Calu3 (cell line): Measurements from ENCODE around the gene FXYD6. TPM values are rescaled to one million over a fixed set of nuclear protein-coding genes. Genes with fewer than 3 reads are reported as not detected.
A peak's percentile ranks its signal among the peaks of the same experiment; 100 is the strongest.

ENCODE experiments used
- BruUV-seq: library from RNA; stranded (reverse); fragments of 400-500 nt; replicated peaks from 2 replicates; lab custom pipeline; 2021; lab: Mats Ljungman, UMichigan
- CTCF ChIA-PET: fragments of 300-600 bp; sonication (Branson Sonifier 250); formaldehyde crosslinking; loops from one replicate; lab custom pipeline; 2022; ENCODE audit warnings: antibody characterized with exemption; lab: Charles Lee
- DNase-seq: peaks from one replicate; pipeline ENCODE4 v3.0.0; 2022
- H3K27ac Mint-ChIP-seq: one replicate; pipeline ENCODE4 v1.8.0; 2022; ENCODE audit warnings: mixed read lengths; ENCODE audit not compliant: unreplicated experiment
- H3K27me3 Mint-ChIP-seq: one replicate; pipeline ENCODE4 v1.8.0; 2022; ENCODE audit warnings: mixed read lengths; ENCODE audit not compliant: unreplicated experiment
- H3K36me3 Mint-ChIP-seq: one replicate; pipeline ENCODE4 v1.8.0; 2022; ENCODE audit warnings: mild to moderate bottlenecking, moderate library complexity, mixed read lengths; ENCODE audit not compliant: insufficient read depth, unreplicated experiment
- H3K4me1 Mint-ChIP-seq: one replicate; pipeline ENCODE4 v1.8.0; 2022; ENCODE audit warnings: mild to moderate bottlenecking, low read depth, mixed read lengths; ENCODE audit not compliant: unreplicated experiment
- H3K4me3 Mint-ChIP-seq: one replicate; pipeline ENCODE4 v1.8.0; 2022; ENCODE audit warnings: mild to moderate bottlenecking, low read depth, moderate library complexity, mixed read lengths; ENCODE audit not compliant: unreplicated experiment
- H3K9me3 Mint-ChIP-seq: one replicate; pipeline ENCODE4 v1.8.0; 2022; ENCODE audit warnings: low read depth, mixed read lengths; ENCODE audit not compliant: unreplicated experiment
- CTCF ChIP-seq: fragments of 200-600 bp; IDR thresholded peaks from one replicate; pipeline ENCODE4 v1.8.0; 2022; ENCODE audit warnings: antibody characterized with exemption; ENCODE audit not compliant: unreplicated experiment
- intact Hi-C: fragments of 100-400 bp; cut with micrococcal nuclease; formaldehyde crosslinking; loops from one replicate; pipeline ENCODE4 v1.10.0; 2022; ENCODE audit not compliant: unreplicated experiment
- total RNA-seq: library from RNA; stranded (reverse); gene quantifications from 2 replicates; pipeline ENCODE4 v1.2.3, GENCODE V29; 2022

FXYD6 gene
- total RNA-seq, 1 experiment from 2014 or later: 0.61 TPM

GRCh38 chr11:117817368-117818040 lies 59.0 kb downstream of the FXYD6 start:
- Mint-ChIP-seq H3K27ac (peak overlapping the region; percentile 84), H3K4me1 (peaks cover 61% of the 10 kb centered on the region), H3K27me3 (no peaks in the 10 kb centered on the region), H3K4me3 (no peak overlapping the region), H3K36me3 (peaks cover 19% of the 10 kb centered on the region), H3K9me3 (no peaks in the 10 kb centered on the region)
- BruUV-seq: no TSS peak
- CTCF ChIA-PET: interaction anchor here (0.7 to 4.9 kb wide), 6 partner anchors 9 to 391 kb away, joined by 3 to 54 read pairs (median 14); partner anchors contain the start of gene TMPRSS4
- intact Hi-C loops: loop anchor here (2.0 to 5.0 kb wide), 2 partner anchors 129 to 390 kb away; no protein-coding TSS in a partner anchor
- DNase-seq: peak; percentile 81
- peak; percentile 85 for TF ChIP-seq CTCF

GRCh38 chr11:117816846-117817367 lies 59.6 kb downstream of the FXYD6 start:
- Mint-ChIP-seq H3K27me3 (no peaks in the 10 kb centered on the region), H3K27ac (no peak overlapping the region), H3K36me3 (peaks cover 19% of the 10 kb centered on the region), H3K4me1 (peaks cover 64% of the 10 kb centered on the region), H3K9me3 (no peaks in the 10 kb centered on the region), H3K4me3 (no peak overlapping the region)
- TF ChIP-seq CTCF: no peak
- no peak for DNase-seq
- BruUV-seq: no TSS peak
- CTCF ChIA-PET: interaction anchor here (0.9 to 4.9 kb wide), 6 partner anchors 9 to 391 kb away, joined by 3 to 54 read pairs (median 14); partner anchors contain the start of gene TMPRSS4
- intact Hi-C loops: loop anchor here (5.0 kb wide), 1 partner anchor 390 kb away; no protein-coding TSS in a partner anchor

GRCh38 chr11:117816151-117816741 lies 60.2 kb downstream of the FXYD6 start:
- Mint-ChIP-seq H3K9me3 (no peaks in the 10 kb centered on the region), H3K27ac (no peak overlapping the region), H3K27me3 (no peaks in the 10 kb centered on the region), H3K36me3 (peaks cover 19% of the 10 kb centered on the region), H3K4me3 (no peak overlapping the region), H3K4me1 (peaks cover 63% of the 10 kb centered on the region)
- no peak for DNase-seq
- no TSS peak for BruUV-seq
- CTCF ChIA-PET: interaction anchor here (0.9 to 4.9 kb wide), 6 partner anchors 8 to 390 kb away, joined by 4 to 54 read pairs (median 9); no protein-coding TSS in a partner anchor
- intact Hi-C loops: loop anchor here (5.0 kb wide), 1 partner anchor 389 kb away; no protein-coding TSS in a partner anchor
- TF ChIP-seq CTCF: no peak

GRCh38 chr11:117815262-117815803 lies 61.1 kb downstream of the FXYD6 start:
- peak overlapping the region; percentile 34 for H3K4me3 Mint-ChIP-seq
- H3K9me3 Mint-ChIP-seq: no peaks in the 10 kb centered on the region
- BruUV-seq: no TSS peak
- TF ChIP-seq CTCF: no peak
- H3K4me1 Mint-ChIP-seq: peaks cover 65% of the 10 kb centered on the region
- peaks cover 2% of the 10 kb centered on the region for H3K27me3 Mint-ChIP-seq
- intact Hi-C loops: loop anchor here (5.0 kb wide), 1 partner anchor 388 kb away; no protein-coding TSS in a partner anchor
- no peak for DNase-seq
- peaks cover 19% of the 10 kb centered on the region for H3K36me3 Mint-ChIP-seq
- H3K27ac Mint-ChIP-seq: peak overlapping the region; percentile 81
- CTCF ChIA-PET: interaction anchor here (0.7 to 2.1 kb wide), 5 partner anchors 8 to 389 kb away, joined by 3 to 8 read pairs (median 5); no protein-coding TSS in a partner anchor
